Activated naive CD4-positive, alpha-beta T cell treated with anti-CD3 and anti-CD28 coated beads, Interleukin-2, amount 10 ng/mL, durations not matched to agents 7 days and 5 days (primary cell): ENCODE results near the gene ABCD2.
"Not testable (repeated sequence)": the region's sequence is repeated elsewhere in the genome, so short reads cannot be mapped to it uniquely, and the experiment has no call there.

Experiments
- CTCF ChIA-PET: fragments of 350-600 bp; sonication (Branson Sonifier 250); formaldehyde crosslinking; loops from one replicate; lab custom pipeline; 2021; ENCODE audit warnings: antibody characterized with exemption; lab: Charles Lee
- DNase-seq: peaks from one replicate; pipeline ENCODE4 v3.0.0-alpha.2; 2020
- H3K27ac Mint-ChIP-seq: one replicate; pipeline ENCODE4 v1.8.0; 2021; ENCODE audit warnings: mild to moderate bottlenecking, moderate library complexity, mixed read lengths
- H3K27me3 Mint-ChIP-seq: one replicate; pipeline ENCODE4 v1.8.0; 2021; ENCODE audit warnings: mild to moderate bottlenecking, mixed read lengths
- H3K36me3 Mint-ChIP-seq: one replicate; pipeline ENCODE4 v1.8.0; 2021; ENCODE audit warnings: mixed read lengths
- H3K4me1 Mint-ChIP-seq: one replicate; pipeline ENCODE4 v1.8.0; 2021; ENCODE audit warnings: mixed read lengths
- H3K4me3 Mint-ChIP-seq: one replicate; pipeline ENCODE4 v1.8.0; 2021; ENCODE audit warnings: mild to moderate bottlenecking, moderate library complexity, mixed read lengths
- H3K9me3 Mint-ChIP-seq: one replicate; pipeline ENCODE4 v1.8.0; 2021; ENCODE audit warnings: mixed read lengths

Gene ABCD2

DNA sequence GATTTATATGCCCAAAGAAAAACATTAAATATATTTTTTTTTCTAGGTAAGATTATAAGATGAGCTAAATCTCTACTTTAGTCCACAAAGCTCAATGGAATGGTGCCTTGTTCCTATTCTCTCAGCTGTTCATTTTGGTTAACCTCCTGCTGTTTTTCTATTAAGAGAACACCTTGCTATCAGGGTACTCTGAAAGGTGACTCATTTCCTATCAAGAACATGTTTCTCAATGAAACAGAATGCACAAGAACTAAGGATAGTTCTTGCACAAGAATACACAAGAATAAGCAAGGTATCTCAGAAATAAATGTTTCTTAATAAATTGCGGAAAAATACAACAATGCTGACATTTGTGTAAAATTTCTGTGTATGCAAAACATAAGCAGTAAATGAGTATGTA lies 14.1 kb downstream of the ABCD2 start:
- no peak overlapping the region for H3K4me3 Mint-ChIP-seq
- H3K9me3 Mint-ChIP-seq = no peaks in the 10 kb centered on the region
- CTCF ChIA-PET = interaction anchor here (0.9 to 1.6 kb wide), 2 partner anchors 14 to 23 kb away, joined by 3 to 5 read pairs; partner anchors contain the start of gene ABCD2
- DNase-seq = no peak
- H3K36me3 Mint-ChIP-seq = peaks cover 58% of the 10 kb centered on the region
- H3K27me3 Mint-ChIP-seq = no peaks in the 10 kb centered on the region
- peaks cover 50% of the 10 kb centered on the region for H3K4me1 Mint-ChIP-seq
- H3K27ac Mint-ChIP-seq = no peak overlapping the region

DNA sequence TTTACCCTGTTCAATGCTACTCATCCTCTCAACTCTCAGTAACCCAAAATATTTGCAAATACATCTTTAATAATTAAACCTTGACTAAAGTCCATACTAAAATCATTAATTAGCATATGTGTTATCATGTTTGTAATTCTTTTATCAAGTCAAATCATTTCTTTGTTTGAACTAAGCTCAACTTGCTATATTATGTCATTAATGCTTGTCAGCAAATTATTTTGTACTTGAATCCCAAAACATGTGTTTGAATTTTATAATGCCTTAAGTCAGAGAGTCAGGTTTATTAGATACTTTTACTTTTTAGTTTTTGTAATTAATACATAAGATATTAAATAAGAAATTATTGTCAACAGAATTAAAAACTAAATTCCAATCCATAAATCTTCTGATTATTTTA lies 16.5 kb downstream of the ABCD2 start:
- Mint-ChIP-seq H3K27me3 (no peaks in the 10 kb centered on the region), H3K36me3 (peaks cover 51% of the 10 kb centered on the region), H3K4me1 (peaks cover 33% of the 10 kb centered on the region), H3K4me3 (no peak overlapping the region), H3K27ac (no peak overlapping the region), H3K9me3 (no peaks in the 10 kb centered on the region)
- CTCF ChIA-PET = no interaction called here
- DNase-seq = no peak

- H3K27me3 Mint-ChIP-seq, CTCF ChIA-PET, H3K27ac Mint-ChIP-seq, H3K9me3 Mint-ChIP-seq, H3K4me3 Mint-ChIP-seq, DNase-seq: not testable (repeated sequence)
- H3K4me1 Mint-ChIP-seq = peaks cover 32% of the 10 kb centered on the region
- peaks cover 55% of the 10 kb centered on the region for H3K36me3 Mint-ChIP-seq
These were observed 17.7 kb downstream of the ABCD2 start for GRCh38 chr12:39601951-39602350.

- Mint-ChIP-seq H3K4me3 (no peak overlapping the region), H3K4me1 (peaks cover 12% of the 10 kb centered on the region), H3K9me3 (no peaks in the 10 kb centered on the region), H3K36me3 (peaks cover 53% of the 10 kb centered on the region), H3K27me3 (no peaks in the 10 kb centered on the region), H3K27ac (no peak overlapping the region)
- DNase-seq = no peak
- CTCF ChIA-PET = no interaction called here
These were observed 23.7 kb downstream of the ABCD2 start for GRCh38 chr12:39595928-39596327.

DNA sequence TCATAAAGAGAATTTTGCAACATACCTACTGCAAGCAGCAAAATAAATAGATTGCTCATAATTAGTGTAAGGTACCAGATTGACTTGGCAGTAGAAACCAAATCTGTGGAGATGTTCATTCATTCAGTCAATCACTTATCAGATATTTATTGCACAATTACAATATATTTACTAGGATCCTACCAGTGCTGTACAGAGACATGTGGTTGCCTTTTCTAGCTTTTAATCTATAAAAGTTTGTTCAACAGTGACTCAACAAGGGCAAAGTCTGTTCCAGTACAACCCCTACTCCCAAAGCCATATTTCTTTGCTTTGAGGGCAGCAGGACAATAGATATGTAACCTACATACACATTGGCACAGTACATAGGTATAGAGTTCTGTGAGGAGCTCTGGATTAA lies 27.3 kb downstream of the ABCD2 start:
- Mint-ChIP-seq H3K27me3 (no peaks in the 10 kb centered on the region), H3K27ac (no peak overlapping the region)

DNA sequence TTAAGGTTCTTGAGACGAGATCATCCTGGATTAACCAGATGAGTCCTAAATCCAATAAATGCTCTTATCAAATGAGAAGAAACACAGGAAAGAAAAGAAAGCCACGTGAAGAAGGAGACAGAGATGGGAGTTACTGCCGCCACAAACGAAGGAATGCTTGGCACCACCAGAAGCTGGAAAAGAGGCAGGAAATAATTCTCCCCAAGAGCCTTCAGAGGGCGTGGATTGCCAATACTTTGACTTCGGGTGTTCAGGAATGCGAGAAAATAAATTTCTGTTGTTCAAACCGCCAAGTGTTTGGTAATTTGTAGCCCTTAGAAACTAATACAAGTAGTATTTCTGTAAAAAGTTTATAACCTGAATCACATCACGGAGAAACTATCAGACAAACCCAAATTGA lies 31.3 kb downstream of the ABCD2 start:
- H3K36me3 Mint-ChIP-seq = peaks cover 58% of the 10 kb centered on the region
- DNase-seq = no peak
- no peak overlapping the region for H3K4me3 Mint-ChIP-seq
- no peaks in the 10 kb centered on the region for H3K27me3 Mint-ChIP-seq
- CTCF ChIA-PET = no interaction called here
- peaks cover 8% of the 10 kb centered on the region for H3K4me1 Mint-ChIP-seq
- no peaks in the 10 kb centered on the region for H3K9me3 Mint-ChIP-seq
- H3K27ac Mint-ChIP-seq = no peak overlapping the region

More for the DNA sequence above, 27.3 kb downstream of the ABCD2 start:
- H3K4me1 Mint-ChIP-seq = peaks cover 10% of the 10 kb centered on the region
- no peaks in the 10 kb centered on the region for H3K9me3 Mint-ChIP-seq
- CTCF ChIA-PET = interaction anchor here (1.2 kb wide), 1 partner anchor 100 kb away, joined by 4 read pairs; no protein-coding TSS in a partner anchor
- H3K4me3 Mint-ChIP-seq = no peak overlapping the region
- DNase-seq = no peak
- H3K36me3 Mint-ChIP-seq = peaks cover 44% of the 10 kb centered on the region

DNA sequence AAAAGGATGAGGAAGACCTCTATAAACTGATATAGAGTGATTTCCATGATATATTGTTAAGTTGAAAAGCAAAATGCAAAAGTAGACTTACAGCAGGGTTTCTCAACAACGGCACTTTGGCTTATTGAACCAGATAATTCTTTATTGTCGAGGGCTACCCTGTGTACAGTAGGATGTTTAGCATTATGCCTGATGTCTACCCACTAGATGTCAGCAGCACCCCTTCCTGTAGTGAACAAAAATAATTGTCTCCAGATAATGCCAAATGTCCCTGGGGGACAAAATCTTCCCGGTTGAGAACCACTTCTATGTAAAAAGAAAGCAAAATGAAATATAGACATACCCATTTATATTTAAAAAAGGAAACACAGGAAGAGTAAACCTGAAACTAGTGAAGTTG lies 32.4 kb downstream of the ABCD2 start:
- DNase-seq = peak; percentile 31
- Mint-ChIP-seq H3K27ac (peak overlapping the region; percentile 7), H3K27me3 (no peaks in the 10 kb centered on the region)

GRCh38 chr12:39586816-39587215 lies 32.8 kb downstream of the ABCD2 start:
- Mint-ChIP-seq H3K9me3 (no peaks in the 10 kb centered on the region), H3K36me3 (peaks cover 56% of the 10 kb centered on the region), H3K27ac (no peak overlapping the region), H3K4me3 (no peak overlapping the region), H3K27me3 (no peaks in the 10 kb centered on the region), H3K4me1 (peaks cover 8% of the 10 kb centered on the region)
- DNase-seq = no peak
- CTCF ChIA-PET = interaction anchor here (0.6 to 2.1 kb wide), 3 partner anchors 33 to 424 kb away, joined by 3 to 5 read pairs (median 3); partner anchors contain the start of gene ABCD2

More for the DNA sequence above, 32.4 kb downstream of the ABCD2 start:
- Mint-ChIP-seq H3K36me3 (peaks cover 57% of the 10 kb centered on the region), H3K4me1 (peaks cover 8% of the 10 kb centered on the region), H3K9me3 (no peaks in the 10 kb centered on the region), H3K4me3 (no peak overlapping the region)
- CTCF ChIA-PET = interaction anchor here (0.5 to 2.1 kb wide), 4 partner anchors 32 to 424 kb away, joined by 3 to 5 read pairs (median 3); partner anchors contain the start of gene ABCD2

GRCh38 chr12:39581592-39581991 lies 38.0 kb downstream of the ABCD2 start:
- H3K27ac Mint-ChIP-seq = no peak overlapping the region
- no peak for DNase-seq
- peaks cover 65% of the 10 kb centered on the region for H3K36me3 Mint-ChIP-seq
- H3K4me3 Mint-ChIP-seq = no peak overlapping the region
- no peaks in the 10 kb centered on the region for H3K27me3 Mint-ChIP-seq
- no peaks in the 10 kb centered on the region for H3K9me3 Mint-ChIP-seq
- peaks cover 2% of the 10 kb centered on the region for H3K4me1 Mint-ChIP-seq
- CTCF ChIA-PET = no interaction called here

DNA sequence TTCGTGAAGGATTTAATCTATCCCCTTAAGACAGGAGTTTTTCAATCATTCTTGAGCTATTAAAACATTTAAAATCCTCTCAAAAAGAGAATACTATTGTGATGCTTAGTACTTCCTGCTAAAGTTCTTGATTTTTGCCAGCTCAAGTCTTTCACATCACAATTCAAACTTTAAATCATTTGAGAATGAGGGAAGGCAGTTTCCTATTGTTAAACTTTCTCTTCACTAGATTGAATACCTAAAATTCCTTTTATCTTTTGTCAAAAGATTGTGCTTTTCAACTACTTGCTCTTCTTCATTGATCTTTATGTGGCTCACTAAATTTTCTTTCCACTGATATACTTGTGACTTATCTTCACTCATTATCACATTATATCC lies 44.1 kb downstream of the ABCD2 start:
- Mint-ChIP-seq H3K36me3 (peaks cover 77% of the 10 kb centered on the region), H3K9me3 (peaks cover 8% of the 10 kb centered on the region), H3K4me3 (no peak overlapping the region)

GRCh38 chr12:39574785-39575497 lies 44.7 kb downstream of the ABCD2 start:
- DNase-seq = no peak
- no peaks in the 10 kb centered on the region for H3K27me3 Mint-ChIP-seq
- H3K27ac Mint-ChIP-seq = no peak overlapping the region
- H3K4me1 Mint-ChIP-seq = peaks cover 2% of the 10 kb centered on the region
- CTCF ChIA-PET = no interaction called here
- H3K36me3 Mint-ChIP-seq = peaks cover 79% of the 10 kb centered on the region
- H3K4me3 Mint-ChIP-seq = no peak overlapping the region
- peaks cover 13% of the 10 kb centered on the region for H3K9me3 Mint-ChIP-seq

More for the DNA sequence above, 44.1 kb downstream of the ABCD2 start:
- DNase-seq = no peak
- H3K4me1 Mint-ChIP-seq = peaks cover 2% of the 10 kb centered on the region
- H3K27ac Mint-ChIP-seq = peak overlapping the region; percentile 4
- H3K27me3 Mint-ChIP-seq = no peaks in the 10 kb centered on the region
- CTCF ChIA-PET = no interaction called here

GRCh38 chr12:39574378-39574777 lies 45.2 kb downstream of the ABCD2 start:
- Mint-ChIP-seq H3K9me3 (peaks cover 19% of the 10 kb centered on the region), H3K4me3 (no peak overlapping the region), H3K4me1 (no peaks in the 10 kb centered on the region), H3K27me3 (no peaks in the 10 kb centered on the region), H3K27ac (no peak overlapping the region), H3K36me3 (peaks cover 80% of the 10 kb centered on the region)
- CTCF ChIA-PET = no interaction called here
- DNase-seq = no peak

- no peak for DNase-seq
- Mint-ChIP-seq H3K4me3 (no peak overlapping the region), H3K9me3 (peaks cover 21% of the 10 kb centered on the region), H3K4me1 (no peaks in the 10 kb centered on the region), H3K36me3 (peaks cover 80% of the 10 kb centered on the region), H3K27ac (no peak overlapping the region), H3K27me3 (no peaks in the 10 kb centered on the region)
- CTCF ChIA-PET = no interaction called here
These were observed 45.6 kb downstream of the ABCD2 start for GRCh38 chr12:39573971-39574370.

DNA sequence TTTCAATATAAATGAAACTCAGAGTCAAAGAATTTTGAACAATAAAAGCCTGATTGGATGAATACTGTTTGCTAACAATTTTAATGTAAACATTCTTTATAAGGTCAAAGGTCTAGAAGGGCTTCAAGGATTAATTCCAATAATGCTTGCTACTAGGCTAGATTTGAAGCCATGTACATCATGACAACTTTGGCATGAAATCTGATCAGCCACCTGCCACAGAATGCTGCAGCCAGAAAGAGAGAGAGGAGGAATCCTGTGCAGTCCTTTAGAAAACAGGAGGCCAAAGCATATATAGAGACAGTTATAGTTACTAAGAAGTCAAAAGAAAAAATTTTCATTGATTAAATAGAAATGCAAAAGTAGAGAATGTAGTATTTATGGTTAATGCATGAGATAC lies 47.1 kb downstream of the ABCD2 start:
- no peak overlapping the region for H3K27ac Mint-ChIP-seq
- no peaks in the 10 kb centered on the region for H3K27me3 Mint-ChIP-seq
- CTCF ChIA-PET = no interaction called here
- H3K4me3 Mint-ChIP-seq = no peak overlapping the region
- no peaks in the 10 kb centered on the region for H3K4me1 Mint-ChIP-seq
- peaks cover 85% of the 10 kb centered on the region for H3K36me3 Mint-ChIP-seq
- no peak for DNase-seq
- peaks cover 29% of the 10 kb centered on the region for H3K9me3 Mint-ChIP-seq

DNA sequence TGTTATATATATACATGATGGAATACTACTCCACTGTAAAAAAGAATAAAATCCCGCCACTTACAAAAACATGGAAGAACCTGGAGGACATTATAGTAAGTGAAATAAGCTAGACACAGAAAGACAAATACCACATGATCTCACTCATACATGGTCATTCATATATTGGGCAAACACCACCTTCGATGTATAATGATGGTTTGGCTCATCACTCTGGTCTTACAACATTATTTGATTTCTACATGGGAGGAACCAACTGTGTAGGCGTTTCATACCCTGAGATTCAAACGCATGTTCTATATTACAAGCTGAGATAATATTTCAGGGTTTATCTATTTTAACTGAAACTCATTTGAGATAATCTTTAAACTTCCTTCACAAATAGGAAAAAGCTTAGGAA lies 48.3 kb downstream of the ABCD2 start:
- Mint-ChIP-seq H3K4me1 (no peaks in the 10 kb centered on the region), H3K27me3 (no peaks in the 10 kb centered on the region), H3K36me3 (peaks cover 88% of the 10 kb centered on the region), H3K27ac (no peak overlapping the region), H3K9me3 (peaks cover 39% of the 10 kb centered on the region), H3K4me3 (no peak overlapping the region)
- no peak for DNase-seq
- CTCF ChIA-PET = no interaction called here
